Forelimb muscle (tissue), 1 donor: ENCODE measurements around the gene YPEL1. TPM values are rescaled to one million over a fixed set of nuclear protein-coding genes. Genes with fewer than 3 reads are reported as not detected.
"Not testable (repeated sequence)": the region's sequence is repeated elsewhere in the genome, so short reads cannot be mapped to it uniquely, and the experiment has no call there.

Experiments
- DNase-seq: peaks from one replicate; pipeline ENCODE4 v3.0.0-alpha.2; 2013; ENCODE audit warnings: low read depth
- polyA plus RNA-seq: library from polyadenylated mRNA; unstranded; fragments of 120-200 nt; gene quantifications from one replicate; pipeline ENCODE4 v1.2.1, GENCODE V29; 2013; ENCODE audit not compliant: insufficient read length

The YPEL1 gene
- polyA plus RNA-seq, 1 donor = 18.6 TPM

DNA sequence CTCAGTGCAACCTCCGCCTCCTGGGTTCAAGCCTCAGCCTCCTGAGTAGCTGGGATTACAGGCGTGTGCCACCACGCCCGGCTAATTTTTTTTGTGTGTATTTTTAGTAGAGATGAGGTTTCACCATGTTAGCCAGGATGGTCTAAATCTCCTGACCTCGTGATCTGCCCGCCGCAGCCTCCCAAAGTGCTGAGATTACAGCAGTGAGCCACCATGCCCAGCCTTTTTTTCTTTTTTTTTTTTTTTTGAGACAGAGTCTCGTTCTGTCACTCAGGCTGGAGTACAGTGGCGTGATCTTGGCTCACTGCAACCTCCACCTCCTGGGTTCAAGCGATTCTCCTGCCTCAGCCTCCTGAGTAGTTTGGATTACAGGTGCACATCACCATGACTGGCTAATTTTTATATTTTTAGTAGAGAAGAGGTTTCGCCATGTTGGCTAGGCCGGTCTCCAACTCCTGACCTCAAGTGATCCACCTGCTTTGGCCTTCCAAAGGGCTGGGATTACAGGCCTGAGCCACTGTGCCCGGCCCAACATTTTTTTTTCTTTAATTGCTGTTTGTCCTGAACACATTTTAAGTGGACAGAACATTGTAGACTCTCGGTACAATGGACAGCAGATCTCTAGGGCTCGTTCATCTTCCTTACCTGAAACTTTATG is 14.3 kb downstream of the YPEL1 start:
- DNase-seq = not testable (repeated sequence)

DNA sequence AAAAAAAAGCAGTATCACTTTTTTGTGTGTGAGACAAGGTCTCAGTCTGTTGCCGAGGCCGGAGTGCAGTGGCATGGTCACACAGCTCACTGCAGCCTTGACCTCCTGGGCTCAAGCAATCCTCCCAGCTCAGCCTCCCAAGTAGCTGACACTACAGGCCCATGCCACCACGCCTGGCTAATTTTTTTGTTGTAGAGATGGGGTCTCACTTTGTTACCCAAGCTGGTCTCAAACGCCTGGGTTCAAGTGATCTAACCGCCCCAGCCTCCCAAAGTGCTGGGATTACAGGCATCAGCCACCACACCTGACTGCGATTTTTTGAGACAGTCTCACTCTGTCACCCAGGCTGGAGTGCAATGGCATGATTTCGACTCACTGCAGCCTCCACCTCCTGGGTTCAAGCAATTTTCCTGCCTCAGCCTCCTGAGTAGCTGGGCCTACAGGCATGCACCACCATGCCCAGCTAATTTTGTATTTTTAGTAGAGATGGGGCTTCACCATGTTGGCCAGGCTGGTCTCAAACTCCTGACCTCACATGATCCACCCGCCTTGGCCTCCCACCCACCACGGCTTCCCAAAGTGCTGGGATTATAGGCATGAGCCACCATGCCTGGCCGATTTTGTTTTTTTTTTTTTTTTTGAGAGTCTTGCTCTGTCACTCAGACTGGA is 15.3 kb downstream of the YPEL1 start:
- DNase-seq = not testable (repeated sequence)

DNA sequence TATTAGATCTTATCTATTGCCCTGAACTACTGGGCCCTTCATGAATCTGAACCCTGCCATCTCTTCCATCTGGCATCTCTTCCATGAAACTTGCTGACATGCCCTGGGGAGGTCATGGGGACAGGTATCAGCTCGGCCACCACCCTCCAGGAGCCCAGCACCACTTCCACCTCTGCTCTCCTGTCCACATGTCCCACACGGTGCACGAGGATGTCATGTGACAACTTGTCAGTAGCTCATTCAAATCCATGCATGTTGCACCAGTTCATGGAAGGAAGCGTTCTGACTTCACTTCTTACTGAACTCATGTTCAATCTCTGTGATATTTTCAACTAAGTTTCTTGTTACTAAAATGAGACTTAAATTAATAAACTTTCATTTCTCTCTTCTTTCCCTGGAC is 16.6 kb downstream of the YPEL1 start:
- no peak for DNase-seq

DNA sequence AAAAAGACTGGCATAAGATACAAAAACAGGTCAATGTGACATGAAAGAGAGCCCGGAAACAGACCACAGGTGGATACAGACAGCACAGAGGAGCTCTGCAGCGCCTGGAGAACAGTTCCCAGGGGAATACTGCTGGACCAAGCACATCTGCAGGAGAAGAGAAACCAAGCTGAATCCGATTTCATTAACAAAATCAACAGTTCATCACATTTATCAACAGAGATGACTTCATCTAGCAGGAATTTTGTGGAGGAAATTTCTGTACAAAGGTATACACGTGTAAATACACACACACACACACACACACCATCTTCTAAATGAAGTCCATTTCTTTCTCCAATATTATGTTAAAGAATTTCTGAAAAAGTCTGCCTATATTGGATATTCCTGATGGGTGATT is 17.1 kb downstream of the YPEL1 start:
- no peak for DNase-seq

- not testable (repeated sequence) for DNase-seq
Observed at GRCh38 chr22:21716395-21717122, 19.0 kb downstream of the YPEL1 start.

DNA sequence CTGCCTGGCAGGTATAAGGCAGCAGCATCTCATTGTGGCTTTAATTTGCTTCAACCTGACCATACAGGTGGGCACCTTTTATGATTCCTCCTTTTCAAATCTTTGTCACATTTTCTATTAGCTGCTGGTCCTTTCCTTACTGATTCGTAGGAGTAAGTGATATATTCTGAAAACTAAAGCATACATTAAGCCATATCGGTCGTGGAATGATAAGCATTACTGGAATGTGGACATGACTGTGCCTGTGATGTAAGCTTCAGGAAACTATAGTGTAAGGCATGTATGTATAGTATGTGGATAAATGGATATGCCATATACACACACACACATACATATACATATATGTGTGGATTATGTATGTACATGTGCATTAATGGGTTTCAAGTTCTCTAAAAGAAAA is 20.8 kb downstream of the YPEL1 start:
- no peak for DNase-seq

DNA sequence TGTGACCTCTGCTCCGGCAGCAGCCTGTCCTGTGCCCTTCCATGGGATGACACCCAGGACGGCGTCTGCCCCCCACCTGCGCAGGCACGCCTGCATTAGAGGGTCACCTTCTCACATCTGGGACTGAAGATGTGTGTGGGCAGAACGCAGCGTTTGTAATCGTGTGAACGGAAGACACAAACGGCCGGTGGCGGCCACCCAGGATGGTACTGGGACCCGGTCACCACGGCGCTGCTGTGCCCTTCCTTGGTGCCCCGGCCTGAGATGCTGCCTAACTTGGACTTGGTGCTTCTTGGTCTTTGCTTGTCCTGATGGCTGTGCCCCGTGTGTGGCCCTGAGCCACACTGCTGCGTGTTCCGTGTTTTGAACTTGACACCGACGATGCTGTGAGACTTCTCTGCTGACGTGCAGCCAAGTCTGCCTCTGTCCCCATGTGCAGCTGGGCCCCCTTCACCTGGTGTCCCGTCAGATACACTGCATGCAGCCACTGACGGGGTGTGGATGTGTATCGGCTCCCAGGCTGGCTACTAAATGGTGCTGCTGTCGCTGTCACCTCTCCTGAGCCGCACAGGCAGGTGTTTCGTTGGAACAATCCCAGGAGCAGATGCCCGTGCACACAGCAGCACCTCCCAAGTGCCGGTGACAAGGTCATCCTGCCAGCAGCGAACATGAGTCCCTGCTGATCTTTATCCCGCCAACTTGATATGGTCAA is 21.4 kb downstream of the YPEL1 start:
- no peak for DNase-seq

GRCh38 chr22:21713428-21714058 is 22.1 kb downstream of the YPEL1 start:
- no peak for DNase-seq

- DNase-seq = peak; percentile 51
Observed at GRCh38 chr22:21712751-21713427, 22.7 kb downstream of the YPEL1 start.

DNA sequence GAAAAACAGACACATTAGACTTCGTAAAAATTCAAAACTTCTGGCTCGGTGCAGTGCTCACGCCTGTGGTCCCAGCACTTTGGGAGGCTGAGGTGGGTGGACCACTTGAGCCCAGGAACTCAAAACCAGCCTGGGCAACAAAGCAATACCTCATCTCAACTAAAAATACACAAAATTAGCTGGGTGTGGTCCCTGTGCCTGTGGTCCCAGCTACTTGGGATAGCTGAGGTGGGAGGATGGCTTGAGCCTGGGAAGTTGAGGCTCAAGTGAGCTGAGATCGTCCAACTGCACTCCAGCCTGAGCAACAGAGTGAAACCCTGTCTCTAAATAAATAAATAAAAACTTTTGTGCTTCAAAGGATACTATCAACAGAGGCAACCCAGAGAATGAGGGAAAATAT is 23.7 kb downstream of the YPEL1 start:
- DNase-seq = no peak

- no peak for DNase-seq
Observed at GRCh38 chr22:21710156-21710555, 25.4 kb downstream of the YPEL1 start.

- DNase-seq = no peak
Observed at GRCh38 chr22:21709688-21710087, 25.9 kb downstream of the YPEL1 start.

GRCh38 chr22:21708960-21709359 is 26.6 kb downstream of the YPEL1 start:
- no peak for DNase-seq

DNA sequence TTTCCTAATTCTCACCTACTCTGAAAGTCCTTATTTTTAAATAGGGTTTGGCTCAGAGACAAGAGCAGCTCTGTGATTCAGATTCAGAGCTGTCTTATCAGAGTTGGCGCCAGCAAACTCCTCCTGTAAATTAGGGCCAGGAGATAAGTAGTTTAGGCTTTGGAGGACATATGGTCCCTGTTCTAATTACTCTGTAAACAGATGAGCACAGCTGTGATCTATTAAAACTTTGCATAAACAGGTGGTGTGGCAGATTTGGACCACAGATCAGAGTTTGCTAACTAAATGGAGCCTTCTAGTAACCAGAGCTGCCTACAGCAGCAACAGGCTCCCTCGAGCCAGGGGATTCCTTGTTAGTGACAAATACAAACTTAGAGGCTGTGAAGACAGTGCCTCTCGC is 27.9 kb downstream of the YPEL1 start:
- no peak for DNase-seq

GRCh38 chr22:21703684-21704316 is 31.8 kb downstream of the YPEL1 start:
- no peak for DNase-seq

DNA sequence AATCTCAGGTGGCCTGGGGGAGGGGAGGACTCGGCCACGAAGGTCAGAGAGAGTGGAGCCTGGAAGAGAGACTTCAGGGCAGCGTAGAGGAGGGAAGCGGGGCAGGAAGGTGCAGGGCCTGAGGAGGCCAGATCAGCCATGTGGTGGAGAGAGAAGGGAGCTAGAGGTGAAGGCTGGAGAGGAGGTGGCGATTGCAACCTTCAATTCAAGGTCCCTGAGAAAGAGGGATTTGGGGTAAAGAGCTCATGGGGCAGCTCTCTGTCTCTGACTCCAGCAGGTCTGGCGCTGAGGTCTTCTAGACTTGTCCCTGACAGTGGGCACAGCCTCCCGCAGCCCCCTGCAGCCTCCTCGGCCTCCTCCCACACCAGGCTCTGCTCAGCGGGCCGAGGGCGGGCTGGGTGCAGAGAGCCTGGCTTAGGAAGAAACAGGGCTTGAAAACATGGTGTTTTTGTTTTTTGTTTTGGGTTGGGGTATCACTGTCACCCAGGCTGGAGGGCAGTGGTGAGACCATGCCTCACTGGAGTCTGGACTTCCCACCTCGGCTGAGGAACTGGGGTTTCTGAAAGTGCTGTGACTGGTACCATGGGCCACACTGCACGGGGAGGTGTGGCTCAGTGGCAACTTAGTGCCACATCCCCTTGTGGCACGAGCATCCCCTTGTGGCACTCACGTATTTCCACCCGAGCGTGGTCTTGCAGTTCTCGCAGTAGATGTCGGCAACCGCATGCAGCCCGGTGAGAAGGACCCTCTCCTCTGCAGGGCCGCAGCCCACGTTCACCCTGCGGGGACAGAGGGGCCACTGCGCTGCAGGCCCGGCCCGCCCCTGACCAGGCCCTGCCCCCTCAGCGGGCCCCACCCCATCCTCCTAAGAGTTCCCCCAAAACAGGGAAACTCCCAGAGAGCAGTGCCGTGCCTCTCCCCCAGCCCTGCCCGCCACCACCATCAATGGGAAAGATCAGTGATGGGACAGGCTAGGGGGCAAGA is 32.6 kb downstream of the YPEL1 start:
- no peak for DNase-seq

- no peak for DNase-seq
Observed at GRCh38 chr22:21702094-21702493, 33.5 kb downstream of the YPEL1 start.

DNA sequence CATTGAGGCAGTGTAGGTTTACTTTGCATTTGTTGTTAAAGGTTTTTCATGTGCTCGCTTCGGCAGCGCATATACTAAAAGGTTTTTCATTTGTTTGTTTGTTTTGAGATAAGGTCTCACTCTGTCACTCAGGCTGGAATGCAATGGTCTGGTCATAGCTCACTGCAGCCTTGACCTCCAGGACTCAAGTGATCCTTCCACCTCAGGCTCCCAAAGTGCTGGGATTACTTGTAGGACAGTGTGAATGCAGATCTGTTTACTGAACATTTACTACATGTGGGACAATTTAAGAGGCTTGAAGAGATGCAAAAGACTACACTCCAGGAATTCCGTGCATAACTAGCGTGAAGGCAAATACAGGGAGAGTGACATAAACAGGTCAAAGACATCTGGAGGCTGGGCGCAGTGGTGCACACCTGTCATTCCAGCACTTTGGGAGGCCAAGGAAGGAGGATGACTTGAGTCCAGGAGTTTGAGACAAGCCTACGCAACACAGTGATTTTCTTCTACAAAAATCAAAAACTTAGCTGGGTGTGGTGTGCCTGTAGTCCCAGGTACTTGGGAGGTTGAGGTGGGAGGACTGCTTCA is 34.1 kb downstream of the YPEL1 start:
- DNase-seq = no peak

- DNase-seq = no peak
Observed at GRCh38 chr22:21700822-21701221, 34.8 kb downstream of the YPEL1 start.
